ENCODE measurements around the gene ELFN1.

The ELFN1 gene

GRCh38 chr7:1669954-1670893, at the start of gene ELFN1:
Gene ELFN1, plus strand, starts transcription at chr7:1670277. Its CDS starts 74,320 bp downstream, at chr7:1744597.
- peak; percentile 83 for DNase-seq (ENCODE audit: low read depth, low spot score)

GRCh38 chr7:1620835-1621234, 49.2 kb upstream of the ELFN1 start:
- DNase-seq (ENCODE audit: low read depth, low spot score), result no peak

DNA sequence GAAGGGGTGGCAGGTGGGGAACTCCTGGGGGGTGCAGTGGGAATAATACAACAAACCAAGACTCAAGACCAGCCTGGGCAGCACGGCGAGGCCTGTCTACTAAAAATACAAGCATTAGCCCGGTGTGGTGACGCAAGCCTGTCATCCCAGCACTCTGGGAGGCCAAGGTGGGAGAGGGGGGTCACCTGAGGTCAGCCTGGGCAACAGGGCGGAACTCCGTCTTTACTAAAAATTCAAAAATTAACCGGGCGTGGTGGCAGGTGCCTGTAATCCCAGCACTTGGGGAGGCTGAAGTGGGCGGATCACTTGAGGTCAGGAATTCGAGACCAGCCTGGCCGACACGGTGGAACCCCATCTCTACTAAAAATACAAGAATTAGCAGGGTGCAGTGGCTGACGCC, 48.4 kb upstream of the ELFN1 start:
- DNase-seq (ENCODE audit: low read depth, low spot score), result no peak

DNA sequence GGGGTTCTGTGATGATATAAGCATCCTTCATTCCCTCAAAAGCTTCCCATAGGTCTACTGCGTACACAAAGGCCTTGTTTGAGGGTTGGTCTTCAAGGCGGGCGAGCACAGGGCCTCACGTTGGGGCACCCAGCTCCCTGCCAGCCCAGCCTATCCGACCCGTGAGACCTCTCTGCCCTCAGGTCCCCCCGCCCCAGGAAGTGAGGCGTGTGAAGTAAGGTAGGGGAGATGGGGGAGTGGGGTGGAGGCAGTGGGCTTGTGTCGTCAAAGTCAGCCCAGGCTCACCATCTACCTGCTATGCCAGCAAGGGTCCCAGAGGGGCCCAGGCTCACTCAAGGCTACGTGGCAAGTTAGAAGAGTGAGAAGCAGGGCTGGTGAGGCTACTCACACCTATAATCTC, 47.6 kb upstream of the ELFN1 start:
- no peak for DNase-seq (ENCODE audit: low read depth, low spot score)

DNA sequence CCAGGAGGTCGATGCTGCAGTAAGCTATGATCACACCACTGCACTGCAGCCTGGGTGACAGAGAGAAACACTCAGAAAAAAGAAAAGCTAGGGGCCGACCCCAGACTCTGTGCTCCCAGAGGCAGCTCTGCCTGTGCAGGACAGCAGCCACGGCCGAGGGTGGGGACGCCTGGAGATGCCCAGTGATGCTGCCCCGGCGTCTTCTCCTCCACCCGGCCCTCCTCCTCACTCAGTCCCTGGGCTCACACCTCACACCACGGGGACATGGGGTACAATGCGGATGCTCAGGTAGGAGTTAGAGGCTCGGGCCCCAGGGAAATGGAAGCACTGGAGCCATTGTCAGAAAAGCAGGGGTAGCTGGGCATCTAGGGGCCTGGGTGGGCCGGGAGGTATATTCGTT, 46.3 kb upstream of the ELFN1 start:
- DNase-seq (ENCODE audit: low read depth, low spot score), result no peak

GRCh38 chr7:1624999-1625927, 44.8 kb upstream of the ELFN1 start:
- DNase-seq (ENCODE audit: low read depth, low spot score), result no peak

GRCh38 chr7:1626769-1627168, 43.3 kb upstream of the ELFN1 start:
- no peak for DNase-seq (ENCODE audit: low read depth, low spot score)

- DNase-seq (ENCODE audit: low read depth, low spot score), result no peak
Measured at GRCh38 chr7:1630700-1631336, 39.3 kb upstream of the ELFN1 start.

DNA sequence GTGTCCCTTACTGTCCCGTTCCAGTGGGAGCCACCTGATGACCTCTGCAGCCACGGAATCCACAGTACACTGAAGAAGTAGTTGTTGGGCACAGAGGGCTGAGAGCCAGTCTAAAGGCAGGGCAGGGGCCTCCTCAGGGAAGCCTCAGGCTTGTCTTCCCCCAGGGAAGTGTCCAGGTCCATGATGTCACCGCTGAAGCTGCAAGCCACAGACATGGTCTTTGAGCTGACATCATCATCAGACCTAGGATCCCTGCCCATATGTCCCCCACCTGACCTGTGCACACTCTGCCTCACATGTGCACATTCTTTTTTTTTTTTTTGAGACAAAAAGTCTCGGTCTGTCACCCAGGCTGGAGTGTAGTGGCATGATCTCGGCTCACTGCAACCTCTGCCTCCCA, 38.4 kb upstream of the ELFN1 start:
- no peak for DNase-seq (ENCODE audit: low read depth, low spot score)

DNA sequence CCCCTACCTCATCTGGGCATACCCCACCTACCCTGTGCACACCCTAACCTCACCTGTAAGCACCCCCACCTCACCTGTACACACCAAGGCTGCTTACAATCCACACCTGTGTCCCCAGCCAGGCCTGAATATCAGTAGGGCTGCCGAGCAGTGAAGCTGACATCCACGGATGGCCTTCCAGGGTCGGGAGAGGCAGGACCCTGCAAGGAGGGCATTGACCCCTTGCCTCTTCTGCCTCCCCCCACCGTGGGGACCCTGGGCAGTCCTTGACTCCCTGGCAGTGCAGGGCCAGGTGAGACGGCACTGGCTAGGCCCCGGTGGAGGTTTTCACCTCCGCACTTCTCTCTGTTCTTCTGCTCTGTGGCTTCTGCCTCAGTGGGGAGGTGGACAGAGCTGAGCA, 37.6 kb upstream of the ELFN1 start:
- DNase-seq (ENCODE audit: low read depth, low spot score), result no peak

DNA sequence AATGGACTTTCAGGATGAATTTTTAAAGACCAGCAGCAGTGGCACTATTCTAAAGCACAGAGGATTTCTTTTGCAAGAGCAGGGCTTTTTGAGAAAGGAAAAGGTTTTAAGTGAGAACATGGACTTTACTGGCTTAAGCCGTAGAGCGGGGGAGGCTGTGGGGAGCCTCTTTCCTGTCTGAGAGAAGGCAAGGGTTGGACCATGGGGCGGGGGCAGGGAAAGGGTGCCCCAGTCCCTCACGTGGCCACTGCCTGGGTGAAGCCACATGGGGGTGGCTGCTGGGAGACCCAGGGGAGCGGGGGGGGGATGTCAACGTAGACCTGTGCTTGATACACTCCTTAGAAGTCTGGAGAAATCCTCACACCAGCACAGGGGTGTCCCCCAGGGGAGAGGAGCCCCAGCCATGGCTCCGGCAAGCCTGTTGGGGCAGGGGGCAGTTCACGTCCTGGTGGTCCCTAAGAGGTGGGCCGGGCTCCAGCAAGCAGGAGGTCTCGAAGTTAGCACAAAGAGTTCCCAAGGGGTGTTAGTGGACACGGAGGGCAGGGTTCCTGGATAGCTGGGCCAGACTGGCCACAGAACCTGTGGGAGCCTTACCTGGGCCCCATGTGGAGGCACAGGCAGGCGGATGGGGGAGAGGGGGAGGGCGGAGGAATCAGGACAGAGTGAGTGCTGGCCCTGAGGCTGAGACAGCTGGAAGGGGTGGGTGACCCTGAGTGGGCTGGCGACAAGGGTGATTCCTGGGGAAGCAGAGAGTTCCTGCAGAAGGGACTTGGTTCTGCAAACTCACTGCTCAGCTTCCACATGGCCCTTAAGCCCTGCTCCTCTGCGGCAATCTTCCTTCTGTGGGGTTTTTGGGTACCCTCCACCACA, 36.9 kb upstream of the ELFN1 start:
- DNase-seq (ENCODE audit: low read depth, low spot score), result no peak

DNA sequence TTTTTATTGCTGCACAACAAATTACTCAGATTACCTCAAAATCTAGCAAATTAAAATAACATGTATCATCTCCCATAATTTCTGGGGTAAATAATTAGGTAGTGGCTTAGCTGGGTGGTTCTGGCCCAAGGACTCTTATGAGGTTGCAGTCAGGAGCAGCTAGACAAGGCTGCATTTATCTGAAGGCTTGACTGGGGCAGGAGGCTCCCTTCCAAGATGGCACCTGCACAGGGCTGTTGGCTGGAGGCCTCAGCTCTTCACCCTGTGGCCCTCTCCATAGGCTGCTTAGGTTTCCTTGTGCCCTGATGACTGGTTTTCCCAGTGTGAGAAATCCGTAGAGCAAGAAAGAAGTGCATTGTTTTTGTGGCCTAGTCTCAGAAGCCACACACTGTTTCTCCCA, 34.7 kb upstream of the ELFN1 start:
- no peak for DNase-seq (ENCODE audit: low read depth, low spot score)

DNA sequence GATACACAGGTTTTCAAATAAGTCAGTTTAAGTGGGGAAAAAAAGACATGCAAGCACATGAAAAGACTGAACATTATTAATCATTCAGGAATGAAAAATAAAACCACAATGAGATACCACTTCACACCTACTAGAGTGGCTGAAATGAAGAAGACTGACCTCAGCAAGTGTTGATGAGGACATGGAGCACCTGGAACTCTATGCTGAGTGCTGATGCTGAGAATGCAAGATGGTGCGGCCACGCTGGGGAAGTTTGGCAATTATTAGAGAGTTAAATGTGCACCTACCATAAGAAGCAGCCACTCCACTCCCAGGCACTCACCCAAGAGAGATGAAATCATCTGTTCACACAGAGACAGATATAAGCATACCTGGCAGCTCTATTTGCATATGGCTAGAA, 32.9 kb upstream of the ELFN1 start:
- no peak for DNase-seq (ENCODE audit: low read depth, low spot score)

- DNase-seq (ENCODE audit: low read depth, low spot score), result peak; percentile 29
Measured at GRCh38 chr7:1638215-1638661, 31.8 kb upstream of the ELFN1 start.

GRCh38 chr7:1639071-1639470, 31.0 kb upstream of the ELFN1 start:
- no peak for DNase-seq (ENCODE audit: low read depth, low spot score)

GRCh38 chr7:1639532-1640175, 30.4 kb upstream of the ELFN1 start:
- no peak for DNase-seq (ENCODE audit: low read depth, low spot score)

DNA sequence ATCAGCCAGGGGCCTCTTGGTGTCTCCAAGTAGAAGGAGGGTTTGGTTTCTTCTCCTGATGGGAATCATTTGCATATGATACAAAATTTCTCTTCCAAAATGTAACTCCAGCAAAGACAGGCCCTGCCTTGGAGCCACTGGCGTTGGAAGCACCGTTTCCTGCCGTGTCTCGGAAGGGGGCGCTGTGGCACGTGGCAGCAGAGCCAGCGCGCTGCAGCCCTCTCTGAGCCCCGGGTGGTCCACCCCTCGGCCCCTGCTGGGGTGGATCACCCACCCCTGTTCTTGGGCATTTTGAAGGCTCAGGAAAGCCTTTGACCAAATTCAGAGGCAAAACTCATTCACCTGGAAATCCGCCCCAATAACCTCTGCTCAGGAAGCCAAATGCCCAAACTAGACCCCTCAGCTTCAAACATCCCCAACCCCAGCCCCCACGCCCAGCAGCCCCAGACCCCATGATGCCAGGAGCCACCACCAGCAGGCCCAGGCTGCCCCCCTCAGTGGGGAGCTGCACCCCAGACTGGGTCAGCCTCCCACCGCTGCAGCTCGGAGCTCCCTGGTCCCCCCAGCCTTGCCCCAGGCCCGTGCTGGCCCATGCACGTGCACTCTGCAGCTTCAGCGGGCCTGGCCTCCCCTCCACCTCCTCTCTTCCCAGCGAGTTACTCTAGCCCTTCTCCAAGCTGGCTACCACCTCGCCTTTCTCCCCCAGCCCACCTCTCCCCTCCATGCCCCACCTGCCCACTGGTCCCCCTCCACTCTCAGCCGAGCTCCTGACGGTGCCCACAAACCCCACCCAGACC, 29.5 kb upstream of the ELFN1 start:
- no peak for DNase-seq (ENCODE audit: low read depth, low spot score)

GRCh38 chr7:1641173-1641572, 28.9 kb upstream of the ELFN1 start:
- no peak for DNase-seq (ENCODE audit: low read depth, low spot score)

DNA sequence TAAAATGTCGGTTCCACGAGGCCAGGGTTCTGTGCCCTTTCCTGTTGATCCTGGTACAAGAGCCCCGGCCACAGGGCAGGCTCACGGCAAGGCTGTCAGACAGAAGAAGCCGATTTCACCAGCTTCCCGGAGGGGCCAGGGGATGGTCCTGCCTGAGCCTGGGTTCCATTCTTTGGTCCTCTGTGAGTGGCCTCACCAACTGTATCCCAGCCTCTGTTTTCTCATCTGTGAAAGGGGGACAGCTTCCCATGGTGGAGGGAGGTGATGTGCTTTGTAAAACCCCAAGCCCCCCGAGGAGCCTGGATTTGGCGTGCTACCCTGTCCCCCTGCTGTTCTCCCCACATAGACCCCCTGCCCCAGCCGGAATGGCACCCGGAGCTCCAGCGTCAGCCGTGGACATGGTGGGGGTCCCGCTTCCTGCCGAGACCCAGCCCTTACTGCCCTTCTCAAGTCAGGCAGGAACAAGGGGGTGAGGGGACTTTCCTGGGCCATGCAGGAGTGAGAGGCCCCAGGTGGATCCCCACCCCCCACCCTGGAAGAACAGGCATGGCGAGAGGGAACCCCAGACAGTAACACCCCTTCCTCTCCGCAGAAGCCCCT, 28.3 kb upstream of the ELFN1 start:
- no peak for DNase-seq (ENCODE audit: low read depth, low spot score)

All from astrocyte of the hippocampus (primary cell).